Psoas muscle (tissue), 8 donors: ENCODE measurements around the gene PARP8. TPM values are rescaled to one million over a fixed set of nuclear protein-coding genes. Genes with fewer than 3 reads are reported as not detected.
"Not testable (repeated sequence)": the region's sequence is repeated elsewhere in the genome, so short reads cannot be mapped to it uniquely, and the experiment has no call there.

Experiments
- ATAC-seq, 4 donors: fragments of 200-7000 bp; cut with Tn5 transposase; one replicate each; pipeline ENCODE4 v1.9.1; 2020; ENCODE audit warnings: moderate library complexity in 3 of 4, mild to moderate bottlenecking in 2 of 4
- DNase-seq, 2 donors: peaks; one replicate each; pipeline ENCODE4 v3.0.0-alpha.2; 2020
- H3K27ac ChIP-seq: fragments of 200-600 bp; one replicate; pipeline ENCODE4 v1.8.0; 2022
- H3K27me3 ChIP-seq, 3 donors: fragments of 200-600 bp in 1 of 3; one replicate each; pipeline versions ENCODE4 v1.6.1 to v1.8.0; 2013 to 2022; ENCODE audit warnings: low read length in 2 of 3, mild to moderate bottlenecking in 2 of 3, moderate library complexity in 1 of 3; ENCODE audit not compliant: insufficient read depth in 3 of 3
- H3K36me3 ChIP-seq, 2 donors: fragments of 200-600 bp in 1 of 2; one replicate each; pipeline versions ENCODE4 v1.6.1 to v1.8.0; 2013 to 2022; ENCODE audit warnings: low read depth in 1 of 2, mild to moderate bottlenecking in 1 of 2, moderate library complexity in 1 of 2; ENCODE audit not compliant: insufficient read depth in 1 of 2
- H3K4me1 ChIP-seq: fragments of 200-600 bp; one replicate; pipeline ENCODE4 v1.8.0; 2022
- H3K4me3 ChIP-seq: fragments of 200-600 bp; one replicate; pipeline ENCODE4 v1.8.0; 2022; ENCODE audit warnings: mild to moderate bottlenecking
- H3K9me3 ChIP-seq: fragments of 200-600 bp; one replicate; pipeline ENCODE4 v1.8.0; 2022
- WGBS, 3 donors: extraction: QIAGEN DNeasy Blood & Tissue Kit; methylation state at CpG; one replicate each; pipeline versions ENCODE4 v1.1.6 to v1.1.7; 2013; 5-methylcytosine and 5-hydroxymethylcytosine counted together
- intact Hi-C, 2 donors: fragments of 100-400 bp; cut with DNase I; formaldehyde crosslinking; loops; one replicate each; pipeline versions ENCODE4 v1.11.0 to v1.14.2; 2022
- polyA plus RNA-seq, 3 donors: library from polyadenylated mRNA; stranded (reverse); fragments of 200-250 nt; gene quantifications; one replicate each; pipeline ENCODE4 v1.2.3, GENCODE V29; 2013
- total RNA-seq, 4 donors: library from RNA; stranded (reverse); fragmentation: NEBNext Ultra II Directional in 2 of 4; extraction: Animal tissue kit (Norgen Biotek cat#: 25700) in 2 of 4; gene quantifications; one replicate each; pipeline versions ENCODE4 v1.2.1 to v1.2.4, GENCODE V29; 2021 to 2023
- TF ChIP-seq, protein P1 (sequence below): fragments of 200-600 bp; IDR thresholded peaks from one replicate; pipeline ENCODE4 v1.8.0; 2022; ENCODE audit warnings: antibody characterized with exemption
- donor health status: healthy with polysubstance abuse.
- donor health status: DM: no; HTN: no; CAD: no; lungs with moderate emphysema.
- donor health status: Bipolar disorder and iron deficiency.
- donor health status: healthy.
- donor health status: DM: yes; HTN: yes; CAD: no.
- donor health status: DM: no; HTN: no; CAD: no.
- donor health status: DM: no; HTN: no; CAD: no.
- donor health status: DM: yes; HTN: yes; CAD: no.

Gene PARP8
- total and polyA plus RNA-seq, 7 donors = 0.52 to 4.7 (median 1.5) TPM

- intact Hi-C loops = no loop called here
- DNase-seq (no peak), ATAC-seq (no peak)
- Histone ChIP-seq H3K4me3 (no peak overlapping the region), H3K4me1 (no peaks in the 10 kb centered on the region), H3K27ac (no peak overlapping the region), H3K9me3 (no peaks in the 10 kb centered on the region), H3K27me3 (no peaks in the 10 kb centered on the region), H3K36me3 (no peaks in the 10 kb centered on the region)
- TF ChIP-seq, protein P1, sequence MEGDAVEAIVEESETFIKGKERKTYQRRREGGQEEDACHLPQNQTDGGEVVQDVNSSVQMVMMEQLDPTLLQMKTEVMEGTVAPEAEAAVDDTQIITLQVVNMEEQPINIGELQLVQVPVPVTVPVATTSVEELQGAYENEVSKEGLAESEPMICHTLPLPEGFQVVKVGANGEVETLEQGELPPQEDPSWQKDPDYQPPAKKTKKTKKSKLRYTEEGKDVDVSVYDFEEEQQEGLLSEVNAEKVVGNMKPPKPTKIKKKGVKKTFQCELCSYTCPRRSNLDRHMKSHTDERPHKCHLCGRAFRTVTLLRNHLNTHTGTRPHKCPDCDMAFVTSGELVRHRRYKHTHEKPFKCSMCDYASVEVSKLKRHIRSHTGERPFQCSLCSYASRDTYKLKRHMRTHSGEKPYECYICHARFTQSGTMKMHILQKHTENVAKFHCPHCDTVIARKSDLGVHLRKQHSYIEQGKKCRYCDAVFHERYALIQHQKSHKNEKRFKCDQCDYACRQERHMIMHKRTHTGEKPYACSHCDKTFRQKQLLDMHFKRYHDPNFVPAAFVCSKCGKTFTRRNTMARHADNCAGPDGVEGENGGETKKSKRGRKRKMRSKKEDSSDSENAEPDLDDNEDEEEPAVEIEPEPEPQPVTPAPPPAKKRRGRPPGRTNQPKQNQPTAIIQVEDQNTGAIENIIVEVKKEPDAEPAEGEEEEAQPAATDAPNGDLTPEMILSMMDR = no peak
Measured at GRCh38 chr5:50694027-50694590, 27.7 kb downstream of the PARP8 start.

DNA sequence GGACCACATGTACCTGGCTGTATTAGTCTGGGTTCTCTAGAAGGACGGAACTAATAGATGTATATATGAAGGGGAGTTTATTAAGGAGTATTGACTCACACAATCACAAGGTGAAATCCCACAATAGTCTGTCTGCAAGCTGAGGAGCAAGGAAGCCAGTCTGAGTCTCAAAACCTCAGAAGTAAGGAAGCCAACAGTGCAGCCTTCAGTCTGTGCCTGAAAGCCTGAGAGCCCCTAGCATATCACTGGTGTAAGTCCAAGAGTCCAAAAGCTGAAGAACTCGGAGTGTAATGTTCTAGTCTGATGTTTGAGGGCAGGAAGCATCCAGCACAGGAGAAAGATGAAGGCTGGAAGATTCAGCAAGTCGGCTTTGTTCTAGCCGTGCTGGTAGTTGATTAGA is 28.2 kb downstream of the PARP8 start:
- H3K4me1 ChIP-seq, H3K36me3 ChIP-seq, H3K9me3 ChIP-seq, DNase-seq, intact Hi-C loops, H3K4me3 ChIP-seq, ATAC-seq, H3K27ac ChIP-seq, H3K27me3 ChIP-seq: not testable (repeated sequence)
- WGBS, 3 donors = 86 to 96% (median 93%) methylated on average over 4 of the region's 4 CpGs

DNA sequence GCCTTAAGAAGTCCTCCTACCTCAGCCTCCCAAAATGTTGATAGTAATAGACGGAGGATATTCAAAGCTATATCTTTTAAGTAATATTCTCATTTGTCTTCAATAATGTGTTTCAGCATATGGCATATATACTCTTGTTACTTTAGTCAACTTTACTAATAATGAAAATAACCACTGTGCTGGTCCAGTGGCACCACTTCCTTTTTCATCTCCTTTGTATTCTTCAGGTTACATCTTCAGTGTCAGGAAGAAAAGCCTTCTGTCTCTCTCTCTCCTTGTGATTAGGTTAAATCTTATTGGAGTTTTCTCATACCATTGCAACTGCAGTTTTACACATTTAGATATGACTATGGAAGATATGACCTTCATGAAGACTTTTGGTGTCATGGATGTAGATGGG is 31.3 kb downstream of the PARP8 start:
- DNase-seq (no peak), ATAC-seq (no peak)
- intact Hi-C loops = no loop called here
- H3K27ac ChIP-seq = no peak overlapping the region
- H3K36me3 ChIP-seq = no peaks in the 10 kb centered on the region
- TF ChIP-seq, protein P1 = no peak
- no peaks in the 10 kb centered on the region for H3K27me3 ChIP-seq
- H3K4me3 ChIP-seq = no peak overlapping the region
- 97 to 100% (median 99%) methylated on average over 1 of the region's 1 CpG for WGBS, 3 donors
- H3K4me1 ChIP-seq = no peaks in the 10 kb centered on the region
- H3K9me3 ChIP-seq = no peaks in the 10 kb centered on the region

DNA sequence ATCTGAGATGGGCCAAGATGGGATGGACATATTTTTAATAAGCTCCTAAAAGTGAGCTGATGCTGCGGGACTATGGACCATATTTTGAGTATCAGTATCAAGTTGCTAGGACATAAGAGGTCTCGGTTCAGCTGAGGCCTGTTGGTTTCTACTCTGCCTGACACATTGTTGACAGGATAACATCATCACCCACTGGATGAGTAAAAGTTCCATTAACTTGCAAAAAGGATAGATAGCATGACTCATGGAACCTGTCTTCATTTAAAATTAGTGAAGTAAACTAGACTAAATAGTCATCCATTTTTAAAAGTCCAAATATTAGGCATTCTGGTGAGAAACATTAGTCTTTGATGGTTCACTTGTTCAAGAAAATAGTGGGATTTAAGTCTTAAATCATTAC is 33.3 kb downstream of the PARP8 start:
- ATAC-seq = no peak
- Histone ChIP-seq H3K27me3 (no peaks in the 10 kb centered on the region), H3K4me1 (no peaks in the 10 kb centered on the region), H3K36me3 (no peaks in the 10 kb centered on the region), H3K4me3 (no peak overlapping the region), H3K9me3 (no peaks in the 10 kb centered on the region), H3K27ac (no peak overlapping the region)
- intact Hi-C loops = no loop called here
- WGBS, 3 donors = 89 to 95% (median 95%) methylated on average over 2 of the region's 2 CpGs
- DNase-seq = no peak
- TF ChIP-seq, protein P1 = no peak

- Histone ChIP-seq H3K4me1 (no peaks in the 10 kb centered on the region), H3K27me3 (no peaks in the 10 kb centered on the region), H3K27ac (no peak overlapping the region), H3K9me3 (no peaks in the 10 kb centered on the region), H3K4me3 (no peak overlapping the region), H3K36me3 (no peaks in the 10 kb centered on the region)
- intact Hi-C loops = no loop called here
- DNase-seq (no peak), ATAC-seq (no peak)
- TF ChIP-seq, protein P1 = no peak
- 86 to 94% (median 93%) methylated on average over 4 of the region's 4 CpGs for WGBS, 3 donors
Measured at GRCh38 chr5:50700706-50701105, 34.3 kb downstream of the PARP8 start.
